NT2/D1 (cell line): Measurements from ENCODE around the gene G6PC3.
A peak's percentile ranks its signal among the peaks of the same experiment; 100 is the strongest.

ENCODE experiments used
- DNase-seq: peaks from one replicate; pipeline ENCODE4 v3.0.0-alpha.2; 2011; ENCODE audit warnings: low read depth, low spot score
- H3K27me3 ChIP-seq: 2 replicates; pipeline ENCODE4 v1.6.0; 2011; ENCODE audit warnings: mild to moderate bottlenecking; ENCODE audit not compliant: insufficient read length, insufficient read depth
- H3K36me3 ChIP-seq: 2 replicates; pipeline ENCODE4 v1.6.1; 2011; ENCODE audit warnings: mild to moderate bottlenecking, low read length, mixed read lengths; ENCODE audit not compliant: insufficient read depth, insufficient read length
- H3K4me1 ChIP-seq: 2 replicates; pipeline ENCODE4 v1.5.1; 2011; ENCODE audit not compliant: insufficient read depth, insufficient read length
- H3K4me3 ChIP-seq: 2 replicates; pipeline ENCODE4 v1.5.1; 2011; ENCODE audit warnings: low read depth; ENCODE audit not compliant: insufficient read length
- H3K9ac ChIP-seq: 2 replicates; pipeline ENCODE4 v1.6.0; 2011; ENCODE audit warnings: low read depth; ENCODE audit not compliant: insufficient read length
- H3K9me3 ChIP-seq: 2 replicates; pipeline ENCODE4 v1.5.1; 2011; ENCODE audit warnings: mild to moderate bottlenecking, low read length; ENCODE audit not compliant: insufficient read depth
- SUZ12 ChIP-seq: IDR thresholded peaks from 2 replicates; pipeline ENCODE4 v1.6.1; 2011; ENCODE audit not compliant: insufficient read length, insufficient read depth; ENCODE audit errors: extremely low read depth
- YY1 ChIP-seq: IDR thresholded peaks from 2 replicates; pipeline ENCODE4 v1.6.1; 2011; ENCODE audit not compliant: insufficient read length, insufficient read depth
- ZNF274 ChIP-seq: IDR thresholded peaks from 2 replicates; pipeline ENCODE4 v1.6.1; 2011; ENCODE audit warnings: mild to moderate bottlenecking, low read depth, low read length

Gene G6PC3

DNA sequence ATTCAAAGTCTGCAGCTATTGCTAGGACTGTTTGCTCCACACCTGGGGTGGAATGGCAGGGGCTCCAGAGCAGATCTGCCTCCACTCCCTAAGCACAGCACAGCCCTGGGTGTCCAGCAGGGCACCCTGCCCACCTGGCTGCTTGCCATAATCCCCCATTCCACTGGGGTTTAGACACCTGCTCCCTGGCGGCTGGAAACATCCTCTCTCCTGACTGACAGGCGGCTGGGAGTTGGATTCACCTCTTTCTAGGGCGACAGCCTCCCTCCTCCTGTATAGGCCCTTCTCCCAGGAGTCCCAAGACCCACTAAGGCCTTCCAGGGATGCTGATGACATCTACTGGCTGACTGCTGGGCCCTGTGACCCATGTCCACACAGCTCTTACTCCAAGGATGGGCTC, 34.9 kb downstream of the G6PC3 start:
- Histone ChIP-seq H3K4me1 (peaks cover 47% of the 10 kb centered on the region), H3K9me3 (no peaks in the 10 kb centered on the region), H3K4me3 (no peak overlapping the region), H3K9ac (no peak overlapping the region), H3K36me3 (peaks cover 15% of the 10 kb centered on the region), H3K27me3 (peaks cover 24% of the 10 kb centered on the region)
- no peak for DNase-seq
- TF ChIP-seq SUZ12: no peak
- no peak for TF ChIP-seq YY1
- TF ChIP-seq ZNF274: no peak

- H3K36me3 ChIP-seq: peaks cover 16% of the 10 kb centered on the region
- H3K27me3 ChIP-seq: peaks cover 28% of the 10 kb centered on the region
- peak overlapping the region; percentile 7 for H3K9ac ChIP-seq
- no peak for DNase-seq
- H3K4me3 ChIP-seq: no peak overlapping the region
- H3K9me3 ChIP-seq: no peaks in the 10 kb centered on the region
- peaks cover 52% of the 10 kb centered on the region for H3K4me1 ChIP-seq
- TF ChIP-seq ZNF274: no peak
- TF ChIP-seq SUZ12: no peak
- no peak for TF ChIP-seq YY1
Observed at GRCh38 chr17:44105941-44106340, 35.4 kb downstream of the G6PC3 start.

DNA sequence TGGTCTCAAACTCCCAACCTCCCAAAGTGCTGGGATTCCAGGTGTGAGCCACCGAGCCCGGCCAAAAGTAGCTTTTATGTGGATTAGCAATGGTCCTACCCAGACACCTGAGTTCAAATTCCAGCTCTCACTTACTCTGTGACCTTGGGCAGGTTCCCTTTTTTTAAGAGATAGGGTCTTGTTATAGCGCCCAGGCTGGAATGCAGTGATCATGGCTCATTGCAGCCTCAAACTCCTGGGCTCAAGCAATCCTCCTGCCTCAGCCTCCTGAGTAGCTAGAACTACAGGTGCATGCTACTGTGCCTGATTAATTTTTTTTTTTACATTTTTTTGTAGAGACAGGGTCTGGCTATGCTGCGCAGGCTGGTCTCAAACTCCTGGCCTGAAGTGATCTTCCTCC, 36.3 kb downstream of the G6PC3 start:
- DNase-seq: no peak
- no peaks in the 10 kb centered on the region for H3K9me3 ChIP-seq
- H3K36me3 ChIP-seq: peaks cover 16% of the 10 kb centered on the region
- peaks cover 51% of the 10 kb centered on the region for H3K4me1 ChIP-seq
- H3K9ac ChIP-seq: no peak overlapping the region
- H3K27me3 ChIP-seq: peaks cover 28% of the 10 kb centered on the region
- TF ChIP-seq YY1 (no peak), ZNF274 (no peak), SUZ12 (no peak)
- H3K4me3 ChIP-seq: no peak overlapping the region

- Histone ChIP-seq H3K36me3 (peaks cover 16% of the 10 kb centered on the region), H3K9ac (peak overlapping the region; percentile 43), H3K27me3 (peaks cover 28% of the 10 kb centered on the region), H3K4me3 (no peak overlapping the region), H3K9me3 (no peaks in the 10 kb centered on the region), H3K4me1 (peaks cover 50% of the 10 kb centered on the region)
- TF ChIP-seq ZNF274 (no peak), YY1 (no peak), SUZ12 (no peak)
- DNase-seq: no peak
Observed at GRCh38 chr17:44108440-44109311, 38.1 kb downstream of the G6PC3 start.

DNA sequence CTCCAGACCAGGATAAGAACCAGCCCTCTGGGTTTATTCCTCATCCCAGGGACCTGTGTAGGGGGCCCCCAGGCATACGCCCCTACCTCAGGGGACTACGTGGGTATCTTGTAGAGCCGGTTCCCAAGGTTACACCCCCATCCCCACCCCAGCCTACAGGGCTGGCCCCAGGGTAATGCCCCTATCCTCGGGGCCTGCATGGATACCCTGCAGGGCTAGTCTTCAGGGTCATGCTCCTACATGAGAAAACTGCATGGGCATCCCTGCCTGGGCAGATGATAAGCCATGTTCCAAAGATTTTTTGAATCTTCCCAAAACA, 38.7 kb downstream of the G6PC3 start:
- Histone ChIP-seq H3K9ac (peak overlapping the region; percentile 43), H3K9me3 (no peaks in the 10 kb centered on the region), H3K27me3 (peaks cover 28% of the 10 kb centered on the region), H3K4me3 (no peak overlapping the region), H3K36me3 (peaks cover 18% of the 10 kb centered on the region), H3K4me1 (peaks cover 49% of the 10 kb centered on the region)
- no peak for DNase-seq
- TF ChIP-seq YY1 (no peak), ZNF274 (no peak), SUZ12 (no peak)

- TF ChIP-seq YY1 (no peak), ZNF274 (no peak), SUZ12 (no peak)
- peaks cover 46% of the 10 kb centered on the region for H3K4me1 ChIP-seq
- no peaks in the 10 kb centered on the region for H3K9me3 ChIP-seq
- H3K9ac ChIP-seq: peak overlapping the region; percentile 79
- H3K36me3 ChIP-seq: peaks cover 16% of the 10 kb centered on the region
- H3K27me3 ChIP-seq: peaks cover 20% of the 10 kb centered on the region
- peak overlapping the region; percentile 29 for H3K4me3 ChIP-seq
- no peak for DNase-seq
Observed at GRCh38 chr17:44110011-44110686, 39.6 kb downstream of the G6PC3 start.
